ENCODE data around the gene BTBD10.

BTBD10 gene

GRCh38 chr11:13368041-13368446 lies 95.0 kb downstream of the BTBD10 start:
- DNase-seq, result no peak

GRCh38 chr11:13367115-13367514 lies 95.9 kb downstream of the BTBD10 start:
- DNase-seq, result no peak

- no peak for DNase-seq
Observed at GRCh38 chr11:13366266-13367026, 96.6 kb downstream of the BTBD10 start.

- DNase-seq, result no peak
Observed at GRCh38 chr11:13364388-13364787, 98.6 kb downstream of the BTBD10 start.

- DNase-seq, result no peak
Observed at GRCh38 chr11:13362596-13363109, 100.4 kb downstream of the BTBD10 start.

- no peak for DNase-seq
Observed at GRCh38 chr11:13358596-13359270, 104.3 kb downstream of the BTBD10 start.

GRCh38 chr11:13357232-13357631 lies 105.8 kb downstream of the BTBD10 start:
- DNase-seq, result no peak

GRCh38 chr11:13355191-13355590 lies 107.8 kb downstream of the BTBD10 start:
- no peak for DNase-seq

- DNase-seq, result no peak
Observed at GRCh38 chr11:13354335-13354734, 108.7 kb downstream of the BTBD10 start.

- no peak for DNase-seq
Observed at GRCh38 chr11:13352711-13353110, 110.3 kb downstream of the BTBD10 start.

- no peak for DNase-seq
Observed at GRCh38 chr11:13349581-13349980, 113.4 kb downstream of the BTBD10 start.

GRCh38 chr11:13349046-13349445 lies 114.0 kb downstream of the BTBD10 start:
- DNase-seq, result no peak

GRCh38 chr11:13348305-13348704 lies 114.7 kb downstream of the BTBD10 start:
- no peak for DNase-seq

- no peak for DNase-seq
Observed at GRCh38 chr11:13347901-13348300, 115.1 kb downstream of the BTBD10 start.

GRCh38 chr11:13346470-13346869 lies 116.6 kb downstream of the BTBD10 start:
- DNase-seq, result no peak

- no peak for DNase-seq
Observed at GRCh38 chr11:13344818-13345217, 118.2 kb downstream of the BTBD10 start.

- DNase-seq, result peak; percentile 55
Observed at GRCh38 chr11:13343931-13344717, 118.9 kb downstream of the BTBD10 start.

GRCh38 chr11:13343067-13343466 lies 120.0 kb downstream of the BTBD10 start:
- peak; percentile 58 for DNase-seq

- DNase-seq, result no peak
Observed at GRCh38 chr11:13341026-13341425, 122.0 kb downstream of the BTBD10 start.

- DNase-seq, result peak; percentile 41
Observed at GRCh38 chr11:13339195-13340153, 123.5 kb downstream of the BTBD10 start.

- no peak for DNase-seq
Observed at GRCh38 chr11:13338427-13339069, 124.5 kb downstream of the BTBD10 start.

- peak; percentile 29 for DNase-seq
Observed at GRCh38 chr11:13338019-13338426, 125.0 kb downstream of the BTBD10 start.
